GM18867 (cell line): ENCODE results near the gene TAX1BP3.
"Not testable (repeated sequence)": the region's sequence is repeated elsewhere in the genome, so short reads cannot be mapped to it uniquely, and the experiment has no call there.

Experiments
- ATAC-seq: cut with Tn5 transposase; IDR thresholded peaks from one replicate; pipeline ENCODE4 v1.9.1; 2021; ENCODE audit warnings: mild to moderate bottlenecking, moderate library complexity; ENCODE audit not compliant: unreplicated experiment

Gene TAX1BP3

GRCh38 chr17:3668279-3669084 lies at the start of gene TAX1BP3, which contains the start of gene EMC6:
TAX1BP3 (minus strand) TSS chr17:3668578; CDS start chr17:3668526, 52 bp downstream.
EMC6 (plus strand) TSS chr17:3668812; CDS start chr17:3669147, 335 bp downstream.
- ATAC-seq, result peak; percentile 86

GRCh38 chr17:3715296-3715695 lies 46.9 kb upstream of the TAX1BP3 start:
- ATAC-seq, result no peak

- no peak for ATAC-seq
Measured at GRCh38 chr17:3712811-3713463, 44.6 kb upstream of the TAX1BP3 start.

- ATAC-seq, result peak; percentile 94
Measured at GRCh38 chr17:3710951-3711383, 42.6 kb upstream of the TAX1BP3 start.

- no peak for ATAC-seq
Measured at GRCh38 chr17:3708366-3708765, 40.0 kb upstream of the TAX1BP3 start.

- not testable (repeated sequence) for ATAC-seq
Measured at GRCh38 chr17:3705718-3705984, 37.3 kb upstream of the TAX1BP3 start.

- no peak for ATAC-seq
Measured at GRCh38 chr17:3704931-3705717, 36.7 kb upstream of the TAX1BP3 start.

GRCh38 chr17:3702041-3702539 lies 33.7 kb upstream of the TAX1BP3 start:
- ATAC-seq, result not testable (repeated sequence)

- no peak for ATAC-seq
Measured at GRCh38 chr17:3699951-3700350, 31.6 kb upstream of the TAX1BP3 start.

- no peak for ATAC-seq
Measured at GRCh38 chr17:3698139-3698538, 29.8 kb upstream of the TAX1BP3 start.

- ATAC-seq, result no peak
Measured at GRCh38 chr17:3697103-3697476, 28.7 kb upstream of the TAX1BP3 start.

- no peak for ATAC-seq
Measured at GRCh38 chr17:3695723-3696411, 27.5 kb upstream of the TAX1BP3 start, which contains the start of gene P2RX5. P2RX5 (minus strand) TSS chr17:3696155; CDS start chr17:3696005, 150 bp downstream.

- no peak for ATAC-seq
Measured at GRCh38 chr17:3695129-3695722, 26.8 kb upstream of the TAX1BP3 start.

GRCh38 chr17:3693829-3694231 lies 25.5 kb upstream of the TAX1BP3 start:
- ATAC-seq, result peak; percentile 51

- ATAC-seq, result no peak
Measured at GRCh38 chr17:3693141-3693540, 24.8 kb upstream of the TAX1BP3 start.

GRCh38 chr17:3692346-3692745 lies 24.0 kb upstream of the TAX1BP3 start:
- ATAC-seq, result no peak

- ATAC-seq, result no peak
Measured at GRCh38 chr17:3691617-3692067, 23.3 kb upstream of the TAX1BP3 start.

- no peak for ATAC-seq
Measured at GRCh38 chr17:3690094-3690715, 21.8 kb upstream of the TAX1BP3 start.

GRCh38 chr17:3689262-3690093 lies 21.1 kb upstream of the TAX1BP3 start:
- ATAC-seq, result no peak
